HS-27A (cell line): ENCODE data around the gene PIBF1.
"Not testable (repeated sequence)": the region's sequence is repeated elsewhere in the genome, so short reads cannot be mapped to it uniquely, and the experiment has no call there.

ENCODE experiments used
- DNase-seq: peaks from one replicate; pipeline ENCODE4 v3.0.0-alpha.2; 2012; ENCODE audit warnings: low read depth, missing footprints

PIBF1 gene

GRCh38 chr13:72908416-72908815 lies 126.5 kb downstream of the PIBF1 start:
- DNase-seq, result no peak

GRCh38 chr13:72911981-72912380 lies 130.0 kb downstream of the PIBF1 start:
- no peak for DNase-seq

GRCh38 chr13:72920097-72920496 lies 138.2 kb downstream of the PIBF1 start:
- DNase-seq, result no peak

GRCh38 chr13:72931311-72931710 lies 149.4 kb downstream of the PIBF1 start:
- no peak for DNase-seq

GRCh38 chr13:72932250-72932649 lies 150.3 kb downstream of the PIBF1 start:
- DNase-seq, result no peak

- not testable (repeated sequence) for DNase-seq
Measured at GRCh38 chr13:72946267-72946666, 164.3 kb downstream of the PIBF1 start.

- DNase-seq, result no peak
Measured at GRCh38 chr13:72952529-72953141, 170.7 kb downstream of the PIBF1 start.

- no peak for DNase-seq
Measured at GRCh38 chr13:72953391-72953965, 171.5 kb downstream of the PIBF1 start.

GRCh38 chr13:72959643-72960042 lies 177.7 kb downstream of the PIBF1 start:
- no peak for DNase-seq

- no peak for DNase-seq
Measured at GRCh38 chr13:72960114-72960513, 178.2 kb downstream of the PIBF1 start.

- no peak for DNase-seq
Measured at GRCh38 chr13:72960541-72960940, 178.6 kb downstream of the PIBF1 start.

GRCh38 chr13:72963762-72964161 lies 181.8 kb downstream of the PIBF1 start:
- DNase-seq, result no peak

GRCh38 chr13:72970301-72970880 lies 188.5 kb downstream of the PIBF1 start:
- no peak for DNase-seq

GRCh38 chr13:72970956-72971355 lies 189.0 kb downstream of the PIBF1 start:
- DNase-seq, result peak; percentile 15

- DNase-seq, result no peak
Measured at GRCh38 chr13:72973234-72973633, 191.3 kb downstream of the PIBF1 start.

GRCh38 chr13:72983085-72983768 lies 201.3 kb downstream of the PIBF1 start:
- no peak for DNase-seq

GRCh38 chr13:72985610-72986009 lies 203.7 kb downstream of the PIBF1 start:
- no peak for DNase-seq

GRCh38 chr13:72986197-72986596 lies 204.3 kb downstream of the PIBF1 start:
- DNase-seq, result no peak

- DNase-seq, result no peak
Measured at GRCh38 chr13:72990953-72991352, 209.0 kb downstream of the PIBF1 start.

GRCh38 chr13:72998012-72998411 lies 216.1 kb downstream of the PIBF1 start:
- no peak for DNase-seq

GRCh38 chr13:73000027-73000674 lies 218.2 kb downstream of the PIBF1 start:
- no peak for DNase-seq

- DNase-seq, result no peak
Measured at GRCh38 chr13:73001971-73002370, 220.0 kb downstream of the PIBF1 start.

GRCh38 chr13:73011751-73012150 lies 229.8 kb downstream of the PIBF1 start:
- no peak for DNase-seq
